ENCODE data around the gene HTR1E.
"Not testable (repeated sequence)": the region's sequence is repeated elsewhere in the genome, so short reads cannot be mapped to it uniquely, and the experiment has no call there.

HTR1E gene, protein sequence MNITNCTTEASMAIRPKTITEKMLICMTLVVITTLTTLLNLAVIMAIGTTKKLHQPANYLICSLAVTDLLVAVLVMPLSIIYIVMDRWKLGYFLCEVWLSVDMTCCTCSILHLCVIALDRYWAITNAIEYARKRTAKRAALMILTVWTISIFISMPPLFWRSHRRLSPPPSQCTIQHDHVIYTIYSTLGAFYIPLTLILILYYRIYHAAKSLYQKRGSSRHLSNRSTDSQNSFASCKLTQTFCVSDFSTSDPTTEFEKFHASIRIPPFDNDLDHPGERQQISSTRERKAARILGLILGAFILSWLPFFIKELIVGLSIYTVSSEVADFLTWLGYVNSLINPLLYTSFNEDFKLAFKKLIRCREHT

DNA sequence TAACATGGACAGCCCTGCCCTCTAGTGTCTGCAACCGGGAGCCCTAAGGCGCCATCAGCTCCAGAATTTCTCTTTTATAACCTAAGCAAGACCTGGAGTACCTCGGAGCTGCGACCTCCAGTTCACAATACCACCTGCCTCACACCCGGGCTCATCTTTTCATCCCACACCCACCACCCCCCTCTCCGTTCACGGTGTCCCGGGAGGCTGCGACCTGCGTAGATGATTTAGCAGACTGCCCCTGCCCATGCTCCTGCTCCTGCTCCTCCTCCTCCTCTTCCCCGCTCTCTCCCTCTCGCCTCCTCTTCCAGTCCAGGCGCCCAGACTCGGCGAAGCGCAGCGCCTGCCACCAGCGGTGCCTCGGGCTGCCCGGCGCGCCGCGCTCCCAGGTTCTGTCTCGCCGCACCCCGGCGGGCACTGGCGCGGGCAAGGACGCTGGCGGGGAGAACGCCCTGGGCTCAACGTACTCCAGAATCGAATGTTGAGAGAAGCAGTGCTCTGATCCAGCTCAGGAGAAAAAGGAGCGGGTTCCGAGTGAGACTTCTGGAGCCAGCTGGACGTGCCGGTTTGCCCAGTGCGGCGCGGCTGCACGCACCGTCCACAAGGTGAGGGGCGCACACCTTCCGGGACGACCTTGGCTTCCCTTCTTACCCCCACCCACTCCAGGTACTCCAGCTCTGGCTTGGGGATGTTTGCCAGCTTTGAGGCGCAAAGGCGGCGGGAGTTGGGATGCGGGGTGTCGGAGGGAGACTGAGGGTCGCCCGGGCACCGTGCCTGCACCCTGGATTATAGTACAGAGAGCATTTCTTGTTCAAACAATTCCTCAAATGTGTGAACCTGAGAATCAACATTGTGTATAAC lies at the start of gene HTR1E:
TSS of gene HTR1E (plus strand) at position 310 of the 861 bp plus-strand sequence. CDS start 77,807 bp downstream, outside the sequence.
- no peak for DNase-seq

DNA sequence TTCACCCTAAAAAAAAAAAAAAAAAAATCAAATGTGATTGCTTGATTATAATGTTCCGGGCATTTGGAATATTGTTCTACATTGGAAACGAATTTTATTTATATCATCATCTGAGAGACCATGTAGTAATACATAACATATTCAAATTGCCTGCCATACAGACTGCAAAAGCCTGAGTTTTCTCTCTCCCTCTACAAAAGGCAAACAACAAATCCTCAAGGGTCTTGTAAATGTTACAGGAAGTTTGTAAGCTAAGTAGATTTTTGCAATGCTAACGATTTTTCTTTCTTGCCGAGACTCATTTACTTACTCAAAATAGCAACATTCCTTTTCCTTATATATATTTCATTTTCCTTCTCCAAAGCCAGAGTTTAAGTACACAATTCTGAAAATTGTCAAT lies 49.0 kb upstream of the HTR1E start:
- DNase-seq = no peak

DNA sequence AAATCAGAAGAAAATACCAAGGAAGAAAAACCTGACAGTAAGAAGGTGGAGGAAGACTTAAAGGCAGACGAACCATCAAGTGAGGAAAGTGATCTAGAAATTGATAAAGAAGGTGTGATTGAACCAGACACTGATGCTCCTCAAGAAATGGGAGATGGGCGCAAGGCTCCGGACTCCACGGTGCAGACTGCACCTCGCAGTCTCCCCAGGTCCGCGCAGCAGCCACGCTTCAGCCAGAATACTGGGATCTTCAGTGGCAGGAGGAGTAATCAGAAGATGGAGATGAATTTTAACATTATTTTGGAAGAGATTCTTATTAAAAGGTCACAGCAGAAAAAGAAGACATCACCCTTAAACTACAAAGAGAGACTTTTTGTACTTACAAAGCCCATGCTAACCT lies 40.1 kb upstream of the HTR1E start:
- DNase-seq = not testable (repeated sequence)

DNA sequence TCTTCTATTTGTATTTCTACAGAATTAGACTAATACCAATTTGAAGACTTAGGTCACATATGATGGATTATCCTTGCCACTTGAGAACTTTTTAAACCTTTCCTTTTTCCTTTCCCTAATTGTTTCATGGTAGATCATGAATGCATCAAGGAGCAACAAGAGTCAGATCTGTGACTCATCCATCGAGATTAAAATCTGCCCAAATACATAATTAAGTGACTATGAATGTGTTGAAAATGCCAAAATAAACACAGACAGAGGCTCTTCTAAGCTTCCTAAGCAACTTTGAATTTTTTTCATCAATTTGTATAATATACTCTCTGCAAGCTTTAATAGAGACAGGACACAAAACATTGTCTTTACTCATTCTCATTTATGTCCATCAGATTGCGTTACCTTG lies 23.5 kb upstream of the HTR1E start:
- DNase-seq = no peak

DNA sequence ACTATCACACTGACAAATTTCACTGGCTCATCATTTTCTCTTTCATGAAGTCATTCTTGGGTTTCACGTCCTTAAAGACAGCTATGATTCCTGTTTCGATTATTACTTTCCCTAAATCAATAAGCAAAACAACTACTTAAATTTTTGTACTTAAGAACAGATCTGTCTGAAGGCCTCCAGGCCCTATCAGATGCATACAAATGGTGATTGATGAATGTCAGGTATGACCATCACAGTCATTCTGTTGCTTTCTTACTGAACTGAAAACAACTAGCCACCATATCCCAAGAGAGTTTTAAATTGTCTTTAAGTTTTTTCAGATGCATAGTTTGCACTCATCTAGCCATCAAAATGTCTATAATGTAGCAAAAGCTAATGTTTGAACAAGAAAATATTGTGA lies 20.9 kb upstream of the HTR1E start:
- DNase-seq = no peak

DNA sequence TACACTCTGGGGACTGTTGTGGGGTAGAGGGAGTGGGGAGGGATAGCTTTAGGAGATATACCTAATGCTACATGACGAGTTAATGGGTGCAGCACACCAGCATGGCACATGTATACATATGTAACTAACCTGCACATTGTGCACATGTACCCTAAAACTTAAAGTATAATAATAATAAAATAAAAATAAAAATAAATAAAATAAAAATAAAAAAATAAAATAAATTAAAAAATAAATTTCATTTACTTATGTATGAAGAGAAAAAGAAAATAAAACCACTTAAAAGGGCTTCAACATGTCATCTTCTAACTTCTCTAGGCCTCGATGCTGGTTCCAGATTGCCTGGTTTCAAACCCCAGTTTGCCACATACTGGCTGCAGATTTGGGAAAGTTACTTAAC lies 10.2 kb upstream of the HTR1E start:
- not testable (repeated sequence) for DNase-seq

DNA sequence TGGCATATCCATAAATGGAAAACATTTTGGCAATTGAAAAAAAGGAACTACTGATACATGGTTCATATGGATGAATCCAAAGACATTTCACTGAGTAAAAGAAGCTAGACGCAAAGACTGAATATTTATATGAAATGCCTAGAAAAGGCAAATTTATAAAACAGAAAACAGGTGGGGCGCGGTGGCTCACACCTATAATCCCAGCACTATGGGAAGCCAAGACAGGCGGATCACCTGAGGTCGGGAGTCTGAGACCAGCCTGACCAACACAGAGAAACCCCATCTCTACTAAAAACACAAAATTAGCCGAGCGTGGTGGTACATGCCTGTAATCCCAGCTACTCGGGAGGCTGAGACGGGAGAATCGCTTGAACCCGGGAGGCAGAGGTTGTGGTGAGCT lies 9.5 kb upstream of the HTR1E start:
- not testable (repeated sequence) for DNase-seq

DNA sequence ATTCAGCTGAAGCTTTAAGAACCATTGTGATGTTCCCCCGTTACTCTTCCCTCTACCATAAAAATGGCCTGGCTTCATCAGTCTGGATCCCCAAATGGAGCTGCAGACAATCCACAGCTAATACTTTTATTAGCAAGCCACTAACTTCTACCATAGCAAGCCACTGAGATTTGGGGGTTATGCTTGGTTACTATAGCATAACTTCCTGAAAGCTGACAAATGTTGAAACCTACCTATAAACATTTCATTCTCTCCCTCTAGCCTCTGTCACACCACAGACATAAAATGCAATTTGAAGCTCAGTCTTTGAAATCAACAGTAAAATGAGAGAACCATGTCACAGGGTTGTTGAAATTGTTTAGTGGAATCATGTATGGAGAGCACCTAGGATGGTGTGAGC lies 3.0 kb upstream of the HTR1E start:
- DNase-seq = no peak

DNA sequence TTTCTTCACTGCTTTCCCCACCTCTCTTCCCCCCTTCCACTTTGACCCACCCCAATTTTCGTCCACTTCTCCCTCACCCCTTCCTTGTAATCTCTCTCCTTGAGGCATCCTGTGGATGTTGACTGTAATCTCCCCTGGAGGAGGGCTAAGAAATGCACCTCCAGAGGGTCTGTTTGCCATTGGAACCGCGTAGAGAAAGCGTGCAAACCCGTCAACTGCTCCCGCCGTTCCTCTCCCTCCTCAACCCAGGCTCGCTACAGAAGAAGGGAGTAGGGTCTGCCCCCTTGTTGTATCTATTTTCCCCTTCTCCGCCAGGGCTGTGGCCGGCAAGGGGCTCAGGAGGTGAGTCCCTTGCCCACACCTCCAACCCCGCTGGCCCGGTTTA lies 502 bp upstream of the HTR1E start:
- DNase-seq = no peak

DNA sequence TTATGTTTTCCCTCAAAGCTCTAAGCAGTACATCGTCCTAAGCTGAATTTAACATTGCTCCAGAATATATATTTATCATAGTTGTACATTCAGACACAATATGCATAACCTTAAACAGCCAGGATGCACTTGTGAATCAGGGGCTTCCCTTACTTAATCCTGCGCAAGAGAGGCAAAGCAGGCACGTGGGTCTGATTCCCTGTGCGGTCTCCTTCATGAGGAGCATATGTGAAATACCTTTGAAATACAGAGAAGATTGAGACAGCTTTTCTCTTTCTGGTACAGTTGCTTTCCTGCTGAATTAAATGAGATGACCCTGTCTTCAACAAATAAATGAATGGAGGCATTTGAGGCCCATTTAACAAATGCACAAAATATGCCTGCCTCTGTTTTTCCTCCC lies 1.5 kb downstream of the HTR1E start:
- no peak for DNase-seq

DNA sequence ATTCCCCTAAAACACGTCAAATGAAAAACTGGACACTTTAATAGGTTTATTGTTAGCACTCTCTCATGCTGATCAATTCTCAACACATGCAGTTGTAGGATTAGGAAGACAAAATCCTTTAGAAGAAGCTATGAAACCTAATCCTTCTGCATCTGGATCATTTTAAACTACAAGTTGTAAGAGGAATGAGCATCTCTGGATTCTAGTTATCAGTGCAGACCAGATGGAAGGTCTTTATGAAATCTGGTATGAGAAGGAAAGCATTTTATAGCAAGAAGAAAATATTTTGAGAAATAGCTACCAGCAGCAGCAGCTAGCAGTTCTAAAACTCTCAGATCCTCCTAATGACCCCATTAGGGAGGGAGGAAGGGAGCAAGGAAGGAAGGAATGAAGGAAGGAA lies 4.1 kb downstream of the HTR1E start:
- no peak for DNase-seq

DNA sequence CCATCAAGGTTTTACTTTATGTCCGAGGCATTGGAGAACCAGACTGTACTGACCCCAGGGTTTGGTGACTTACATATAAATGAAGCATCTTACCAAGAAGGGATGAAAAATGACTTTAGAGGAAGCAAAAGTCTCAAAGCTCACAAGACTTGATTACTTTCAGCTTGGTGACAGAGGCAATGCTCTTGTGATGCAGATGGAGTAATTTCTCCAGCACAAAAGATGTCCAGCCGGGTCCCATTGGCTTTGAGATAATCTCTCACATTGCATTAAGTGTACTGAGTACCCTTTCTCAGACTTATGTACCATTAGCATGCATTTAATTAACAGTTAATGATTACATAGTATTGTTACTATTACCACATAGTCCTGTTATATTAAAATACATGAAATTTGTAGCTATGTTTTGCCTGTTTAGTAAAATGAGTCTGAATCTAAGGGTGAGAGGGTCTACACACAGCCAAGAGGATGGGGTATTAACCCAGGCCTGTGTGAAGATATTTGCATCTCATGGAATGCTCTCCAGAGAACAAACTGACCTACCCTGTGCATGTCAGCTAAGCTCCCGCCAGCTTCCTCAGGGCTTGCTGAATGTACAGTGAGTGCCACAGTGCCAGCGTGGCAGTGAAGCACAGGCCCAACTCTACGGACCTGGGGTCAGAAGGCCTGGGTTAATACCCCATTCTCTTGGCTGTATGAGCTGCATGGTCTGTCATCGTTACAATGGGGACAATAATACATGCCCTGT lies 5.6 kb downstream of the HTR1E start:
- DNase-seq = no peak

DNA sequence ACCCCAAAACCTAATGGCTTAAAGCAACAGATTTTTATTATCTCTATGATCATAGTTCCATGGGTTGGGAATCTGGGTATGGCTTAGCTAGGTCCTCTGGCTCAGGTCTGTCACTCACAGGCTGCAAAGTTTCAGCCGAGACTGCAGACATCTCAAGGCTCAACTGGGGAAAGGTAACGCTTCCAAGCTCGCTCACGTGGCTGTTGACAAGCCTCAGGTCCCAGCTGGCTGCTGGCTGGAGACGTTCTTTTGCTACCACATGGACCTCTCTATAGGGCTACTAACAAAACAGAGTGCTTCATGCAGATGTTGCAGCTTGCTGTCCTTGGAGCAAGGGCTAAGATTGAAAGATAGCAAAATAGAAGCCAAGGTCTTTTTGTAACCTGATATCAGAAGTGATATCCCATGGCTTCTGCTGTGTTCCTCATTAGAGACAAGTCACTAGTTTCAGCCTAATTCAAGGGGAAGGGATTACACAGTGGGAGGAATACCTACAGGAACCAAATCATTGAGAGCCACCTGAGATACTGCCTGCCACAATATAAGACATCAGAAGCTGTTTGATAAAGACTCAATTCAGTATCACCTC lies 6.6 kb downstream of the HTR1E start:
- DNase-seq = no peak

DNA sequence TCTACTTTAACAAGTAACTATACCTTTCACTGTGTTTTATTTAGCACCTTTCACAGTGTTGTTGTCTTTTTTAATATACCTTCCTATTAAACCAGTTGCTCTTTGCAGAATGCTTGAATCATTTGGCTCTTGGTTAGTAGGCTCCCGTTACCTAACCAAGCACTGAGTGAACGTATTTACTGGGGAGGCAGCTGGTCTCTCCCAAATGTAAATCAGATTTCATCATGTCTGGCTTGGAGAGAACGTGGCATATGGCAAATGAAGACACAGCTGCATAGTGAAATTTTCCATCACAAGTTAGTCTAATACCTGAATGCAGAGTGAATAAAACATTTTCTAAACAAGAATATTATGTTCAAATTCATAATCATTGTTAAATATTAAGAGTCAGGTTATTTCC lies 12.4 kb downstream of the HTR1E start:
- no peak for DNase-seq

DNA sequence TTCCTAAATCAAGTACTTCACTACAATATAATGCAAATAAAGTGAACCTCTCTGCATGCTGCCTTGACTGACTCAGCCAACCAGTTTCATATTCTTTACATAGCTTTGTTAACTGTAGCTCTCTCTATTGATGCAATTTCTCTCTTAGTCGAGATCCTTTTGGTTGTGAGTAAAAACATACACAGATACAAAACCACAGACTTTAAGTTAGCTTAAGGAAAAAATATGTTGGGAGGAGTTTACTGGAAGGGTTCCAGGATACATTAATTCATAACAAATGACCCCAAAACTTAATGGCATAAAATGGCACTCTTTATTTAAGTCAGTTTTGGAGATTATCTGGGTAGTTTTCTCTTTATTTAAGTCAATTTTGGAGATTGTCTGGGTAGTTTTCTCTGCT lies 15.7 kb downstream of the HTR1E start:
- DNase-seq = no peak

DNA sequence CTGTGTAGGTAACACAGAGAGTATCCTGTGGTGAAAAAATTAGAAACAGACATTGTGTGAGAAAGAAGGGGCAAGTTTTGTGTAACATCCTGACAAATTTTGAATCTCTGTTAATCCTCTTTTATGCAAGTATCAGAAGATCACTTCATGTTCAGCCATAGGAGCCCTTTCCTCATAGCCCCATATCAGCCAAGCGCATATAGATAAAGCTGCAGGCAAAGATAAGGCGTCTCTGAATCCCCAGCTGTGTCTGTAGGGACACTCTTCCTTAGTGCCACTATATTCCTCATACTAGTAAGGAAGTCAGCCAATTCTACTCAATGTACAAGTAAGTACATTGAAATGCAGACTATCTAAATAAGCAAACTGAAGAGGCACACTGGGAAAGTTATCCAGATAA lies 22.3 kb downstream of the HTR1E start:
- DNase-seq = no peak

DNA sequence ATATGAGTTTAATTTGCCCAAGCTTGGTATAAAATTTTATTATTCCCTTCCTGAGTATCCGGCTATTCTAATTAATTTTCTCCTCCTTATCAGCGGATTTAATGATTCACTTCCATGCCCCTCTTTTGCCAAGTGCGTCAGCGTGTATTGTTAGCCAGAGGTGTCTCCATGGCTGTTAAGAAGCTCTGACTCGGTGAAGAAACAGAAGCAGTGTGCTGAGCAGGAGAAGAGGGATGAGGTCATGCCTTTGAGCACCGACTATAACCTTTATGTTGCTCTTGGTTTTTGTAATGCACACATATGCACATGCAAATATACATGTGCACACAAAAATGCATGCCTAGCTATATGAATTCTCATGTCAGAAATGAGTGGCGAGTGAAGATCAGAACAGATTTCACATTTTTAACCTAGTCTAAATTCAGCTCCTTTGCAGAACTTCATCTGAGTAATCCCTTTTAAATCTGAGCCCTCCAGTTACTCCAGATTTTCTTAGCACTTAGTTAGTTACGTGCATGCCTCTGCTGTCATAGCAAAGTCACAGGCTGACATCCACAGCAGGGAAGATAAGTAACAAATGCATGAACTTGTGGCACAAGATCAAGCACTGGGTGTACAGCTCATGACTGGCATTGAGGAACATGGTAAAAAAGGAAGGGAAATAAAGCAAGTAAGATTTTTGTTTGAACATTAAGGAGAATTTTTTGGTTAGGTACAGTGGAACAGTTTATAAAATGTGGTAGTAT lies 24.3 kb downstream of the HTR1E start:
- DNase-seq = no peak

DNA sequence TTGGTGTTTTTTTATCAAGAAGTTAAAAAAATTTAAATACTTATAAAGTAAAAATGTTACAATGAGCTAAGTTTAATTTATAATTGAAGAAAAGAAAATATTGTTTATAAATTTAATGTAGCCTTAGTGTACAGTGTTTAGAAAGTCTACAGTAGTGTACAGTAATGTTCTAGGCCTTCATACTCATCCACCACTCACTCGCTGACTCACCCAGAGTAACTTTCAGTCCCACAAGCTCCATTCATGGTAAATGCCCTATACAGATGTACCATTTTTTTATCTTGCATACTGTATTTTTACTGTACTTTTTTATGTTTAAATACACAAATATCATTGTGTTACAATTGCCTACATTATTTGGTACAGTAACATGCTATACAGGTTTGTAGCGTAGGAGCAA lies 26.0 kb downstream of the HTR1E start:
- no peak for DNase-seq

DNA sequence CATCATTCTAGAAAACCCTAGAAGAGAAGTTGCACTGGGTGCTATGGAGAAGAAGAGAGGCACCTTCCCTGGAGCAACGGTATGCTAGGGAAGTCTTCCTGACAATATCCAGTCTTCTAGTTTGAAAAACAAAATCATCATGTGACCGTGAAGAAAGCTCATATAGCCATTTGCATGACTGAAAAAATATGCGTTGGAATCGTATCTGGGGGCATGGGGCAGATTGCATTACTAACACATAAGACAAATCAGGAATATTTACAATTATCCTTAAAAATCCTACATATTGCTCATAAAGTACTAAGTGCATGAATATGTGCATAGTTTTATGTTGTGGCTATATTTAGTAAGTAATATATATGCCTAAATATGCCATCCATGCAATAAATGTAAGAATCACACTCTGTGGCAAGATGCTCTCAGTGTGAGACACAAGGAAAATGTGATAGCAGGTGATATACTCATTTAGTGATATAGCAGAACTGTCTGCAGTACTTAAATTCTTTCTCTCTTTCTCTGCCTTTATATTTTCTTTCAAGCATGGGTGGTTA lies 26.8 kb downstream of the HTR1E start:
- no peak for DNase-seq

DNA sequence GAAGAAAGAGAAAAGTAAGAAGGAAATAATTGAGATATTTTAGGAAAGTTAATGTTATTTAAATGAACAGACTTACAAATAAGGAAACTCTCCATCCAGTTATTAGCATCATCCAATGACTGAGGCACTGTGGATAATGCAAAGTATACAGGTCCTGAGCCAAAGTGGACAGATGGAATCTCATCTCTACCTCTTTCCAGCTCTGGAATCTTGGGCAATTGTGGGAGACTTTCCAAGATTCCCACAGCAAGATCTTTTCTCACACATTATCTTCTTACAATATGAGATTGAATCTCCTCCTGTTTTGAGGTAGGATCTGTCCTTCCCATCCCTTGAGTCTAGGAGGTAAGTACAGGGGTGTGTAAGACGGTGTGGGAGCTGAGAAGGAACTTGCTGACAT lies 28.9 kb downstream of the HTR1E start:
- DNase-seq = no peak

DNA sequence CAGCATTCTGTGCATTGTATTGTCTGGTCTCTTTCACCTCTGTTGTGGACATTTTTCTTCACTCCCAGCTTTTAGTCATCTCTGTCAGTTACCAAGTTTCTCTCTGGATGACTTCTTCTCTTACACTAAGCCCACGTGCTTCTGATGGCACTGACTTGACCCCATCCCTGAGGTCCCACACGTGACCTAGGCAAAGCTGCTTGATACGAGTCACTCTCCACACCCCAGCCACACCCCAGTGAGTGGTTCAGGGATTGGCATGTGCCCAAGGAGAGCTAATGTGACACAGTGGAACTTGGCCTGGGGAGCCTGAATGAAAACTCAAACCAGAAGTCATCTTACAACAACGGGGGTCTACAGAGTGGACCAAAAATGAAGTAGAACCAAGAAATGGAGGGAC lies 32.2 kb downstream of the HTR1E start:
- DNase-seq = no peak

DNA sequence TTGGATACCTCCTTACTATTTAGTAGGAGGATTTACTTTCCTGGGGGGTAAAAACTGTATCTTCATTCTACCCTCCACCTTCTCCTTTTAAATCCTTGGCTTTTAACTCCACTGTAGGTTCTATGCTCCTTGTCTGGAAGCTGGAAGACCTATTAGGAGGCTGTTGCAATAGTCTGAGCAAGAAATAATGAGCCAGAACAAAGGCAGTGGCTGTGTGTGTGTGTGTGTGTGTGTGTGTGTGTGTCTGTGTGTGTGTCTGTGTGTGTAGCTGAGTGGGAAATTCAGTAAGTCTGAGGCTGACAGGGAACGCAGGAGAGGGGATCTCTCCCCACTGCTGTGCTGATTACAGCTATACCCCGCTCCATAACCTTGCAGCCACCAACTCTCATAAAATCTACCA lies 35.8 kb downstream of the HTR1E start:
- DNase-seq = no peak

All from CD4-positive, alpha-beta T cell treated with Interleukin-6 for 4 hours (primary cell).